Uterus (tissue), 4 donors: Measurements from ENCODE around the gene ITPRIPL2. TPM values are rescaled to one million over a fixed set of nuclear protein-coding genes. Genes with fewer than 3 reads are reported as not detected.

ENCODE experiments used
- DNase-seq, 2 donors: peaks; one replicate each; pipeline ENCODE4 v3.0.0-alpha.2; 2019 to 2020
- H3K27ac ChIP-seq, 2 donors: fragments of 200-600 bp; sonication (generic); 1 replicate in 1 of 2; 2 replicates in 1 of 2; pipeline ENCODE4 v1.5.1; 2016 to 2018
- H3K27me3 ChIP-seq, 2 donors: fragments of 200-600 bp; sonication (generic); one replicate each; pipeline ENCODE4 v1.5.1; 2018 to 2019; ENCODE audit warnings: control low read depth in 1 of 2
- H3K36me3 ChIP-seq, 2 donors: fragments of 200-600 bp; sonication (generic); one replicate each; pipeline ENCODE4 v1.5.1; 2019; ENCODE audit warnings: control low read depth in 1 of 2
- H3K4me1 ChIP-seq, 2 donors: fragments of 200-600 bp; sonication (generic); one replicate each; pipeline ENCODE4 v1.5.1; 2018 to 2019; ENCODE audit warnings: control low read depth in 1 of 2
- H3K4me3 ChIP-seq, 2 donors: fragments of 200-600 bp; sonication (generic); 1 replicate in 1 of 2; 2 replicates in 1 of 2; pipeline ENCODE4 v1.5.1; 2018 to 2019; ENCODE audit warnings: mild to moderate bottlenecking in 1 of 2
- H3K9me3 ChIP-seq, 2 donors: fragments of 200-600 bp; sonication (generic); one replicate each; pipeline ENCODE4 v1.5.1; 2019; ENCODE audit warnings: control low read depth in 1 of 2
- CTCF ChIP-seq, 4 experiments: fragments of 200-600 bp in 2 of 4; fragments of 450-650 bp in 2 of 4; sonication (generic) in 2 of 4; IDR thresholded peaks; one replicate each; pipeline ENCODE4 v1.5.1; 2016 to 2019; ENCODE audit warnings: antibody characterized with exemption in 4 of 4, mild to moderate bottlenecking in 2 of 4, moderate library complexity in 1 of 4
- POLR2A ChIP-seq, 2 donors: fragments of 450-650 bp; IDR thresholded peaks; one replicate each; pipeline ENCODE4 v1.6.1; 2016; ENCODE audit warnings: antibody characterized with exemption in 2 of 2, mild to moderate bottlenecking in 1 of 2, moderate library complexity in 1 of 2
- intact Hi-C: fragments of 100-400 bp; cut with DNase I; formaldehyde crosslinking; loops from one replicate; pipeline ENCODE4 v1.15.1; 2023; ENCODE audit warnings: low total_unique reads
- total RNA-seq, 4 donors: library from RNA; depleted of rRNA in 3 of 4; stranded (reverse); fragments of >200 nt in 3 of 4; gene quantifications; one replicate each; pipeline versions ENCODE4 v1.1.0 to v1.2.4, GENCODE V29; 2014 to 2023
- donor health status: DM: yes; HTN: yes; CAD: no.

ITPRIPL2 gene
- total RNA-seq, 4 donors from 2014 or later: 17.9 to 74.1 (median 43.7) TPM

- Histone ChIP-seq H3K36me3 (no peaks in the 10 kb centered on the region), H3K4me3 (no peak overlapping the region), H3K27me3 (no peaks in the 10 kb centered on the region), H3K9me3 (no peaks in the 10 kb centered on the region), H3K27ac (no peak overlapping the region), H3K4me1 (no peaks in the 10 kb centered on the region)
- intact Hi-C loops: no loop called here
- DNase-seq: no peak
- TF ChIP-seq POLR2A (IDR thresholded peaks at IDR 0.05) (no peak), CTCF (IDR thresholded peaks at IDR 0.05) (no peak)
Measured at GRCh38 chr16:19148189-19148588, 34.4 kb downstream of the ITPRIPL2 start.

GRCh38 chr16:19151310-19151709 lies 37.5 kb downstream of the ITPRIPL2 start:
- Histone ChIP-seq H3K36me3 (no peaks in the 10 kb centered on the region), H3K4me1 (no peaks in the 10 kb centered on the region), H3K4me3 (no peak overlapping the region), H3K9me3 (no peaks in the 10 kb centered on the region), H3K27me3 (no peaks in the 10 kb centered on the region), H3K27ac (no peak overlapping the region)
- no peak for DNase-seq
- TF ChIP-seq POLR2A (IDR thresholded peaks at IDR 0.05) (no peak), CTCF (IDR thresholded peaks at IDR 0.05) (no peak)
- intact Hi-C loops: no loop called here

DNA sequence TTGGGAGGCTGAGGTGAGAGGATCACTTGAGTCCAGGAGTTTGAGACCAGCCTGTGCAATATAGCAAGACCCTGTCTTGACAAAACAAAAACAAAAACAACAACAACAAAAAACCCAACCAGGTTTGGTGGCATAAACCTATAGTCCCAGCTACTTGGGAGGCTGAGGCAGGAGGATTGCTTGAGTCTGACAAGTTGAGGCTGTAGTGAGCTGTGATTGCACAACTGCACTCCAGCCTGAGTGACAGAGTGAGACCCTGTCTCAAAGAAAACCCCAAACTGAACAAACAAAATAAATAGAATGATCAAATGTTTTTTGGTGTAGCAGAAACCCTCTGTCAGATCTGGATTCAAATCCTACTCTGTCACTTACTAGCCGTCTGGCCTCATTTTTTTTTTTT lies 38.3 kb downstream of the ITPRIPL2 start:
- no peaks in the 10 kb centered on the region for H3K9me3 ChIP-seq
- DNase-seq: no peak
- no peak overlapping the region for H3K27ac ChIP-seq
- H3K36me3 ChIP-seq: no peaks in the 10 kb centered on the region
- no peak overlapping the region for H3K4me3 ChIP-seq
- intact Hi-C loops: no loop called here
- H3K4me1 ChIP-seq: no peaks in the 10 kb centered on the region
- no peak for TF ChIP-seq POLR2A (IDR thresholded peaks at IDR 0.05)
- TF ChIP-seq CTCF (IDR thresholded peaks at IDR 0.05): no peak
- no peaks in the 10 kb centered on the region for H3K27me3 ChIP-seq

- Histone ChIP-seq H3K27me3 (no peaks in the 10 kb centered on the region), H3K27ac (no peak overlapping the region), H3K4me1 (no peaks in the 10 kb centered on the region), H3K36me3 (no peaks in the 10 kb centered on the region), H3K4me3 (no peak overlapping the region), H3K9me3 (no peaks in the 10 kb centered on the region)
- DNase-seq: no peak
- TF ChIP-seq POLR2A (IDR thresholded peaks at IDR 0.05) (no peak), CTCF (IDR thresholded peaks at IDR 0.05) (no peak)
- intact Hi-C loops: no loop called here
Measured at GRCh38 chr16:19153876-19154275, 40.1 kb downstream of the ITPRIPL2 start.

GRCh38 chr16:19162085-19162484 lies 48.3 kb downstream of the ITPRIPL2 start:
- Histone ChIP-seq H3K9me3 (no peaks in the 10 kb centered on the region), H3K4me1 (no peaks in the 10 kb centered on the region), H3K27ac (no peak overlapping the region), H3K27me3 (no peaks in the 10 kb centered on the region), H3K4me3 (no peak overlapping the region), H3K36me3 (no peaks in the 10 kb centered on the region)
- DNase-seq: no peak
- intact Hi-C loops: no loop called here
- TF ChIP-seq CTCF (IDR thresholded peaks at IDR 0.05): no peak
- TF ChIP-seq POLR2A (IDR thresholded peaks at IDR 0.05): no peak
